ENCODE results near the gene MYZAP.

The MYZAP gene

DNA sequence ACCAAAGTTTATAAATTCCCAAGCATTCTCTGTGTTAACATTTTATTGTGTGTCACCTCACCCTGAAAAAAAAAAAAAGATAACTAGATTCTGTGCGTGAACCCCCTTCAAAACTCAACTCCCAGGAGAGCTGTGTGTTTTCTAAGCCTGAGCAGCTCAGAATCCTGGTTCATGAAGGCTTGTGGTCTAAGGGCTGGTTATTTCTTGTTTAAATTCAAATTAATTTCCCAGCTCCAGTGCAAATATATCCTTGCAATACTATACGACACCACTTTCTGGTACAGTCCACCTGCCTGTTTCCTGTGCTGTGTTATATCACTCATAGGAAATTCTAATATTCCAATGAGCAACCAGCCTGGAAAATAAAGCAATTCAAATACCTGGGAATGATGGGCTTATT lies 23.4 kb upstream of the MYZAP start:
- in situ Hi-C loops (cut with MboI; ENCODE audit: low sequenced_read_pairs), result loop anchor here (10.0 kb wide), 1 partner anchor 167 kb away; no protein-coding TSS in a partner anchor
- no peak for DNase-seq (ENCODE audit: low spot score in 2 of 2)
- Histone ChIP-seq H3K4me1 (no peaks in the 10 kb centered on the region; the same call in 1 of the 2 replicates), H3K27me3 (ENCODE audit: low read depth) (no peaks in the 10 kb centered on the region), H3K36me3 (replicated peaks) (no peaks in the 10 kb centered on the region), H3K9me3 (no peaks in the 10 kb centered on the region), H3K4me3 (no peak overlapping the region)

DNA sequence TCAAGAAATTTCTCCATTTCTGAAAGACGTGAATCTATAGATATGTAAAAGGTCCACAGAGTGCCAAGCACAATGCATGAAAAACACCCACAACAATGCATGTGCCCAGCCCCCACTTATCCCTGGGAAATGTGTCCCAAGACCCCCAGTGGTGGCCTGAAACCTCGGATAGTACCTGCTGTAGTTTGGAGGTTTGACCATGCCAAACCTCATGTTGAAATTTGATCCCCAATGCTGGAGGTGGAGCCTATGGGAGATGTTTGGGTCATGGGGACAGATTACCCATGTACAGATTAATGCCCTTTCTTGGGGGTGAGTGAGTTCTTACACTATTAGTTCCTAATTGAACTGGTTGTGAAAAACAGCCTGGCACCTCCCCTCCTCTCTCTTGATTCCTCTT lies 21.4 kb upstream of the MYZAP start:
- no peaks in the 10 kb centered on the region for H3K9me3 ChIP-seq
- H3K4me3 ChIP-seq, result no peak overlapping the region
- no peaks in the 10 kb centered on the region; the same call in 1 of the 2 replicates for H3K4me1 ChIP-seq
- no peaks in the 10 kb centered on the region for H3K27me3 ChIP-seq (ENCODE audit: low read depth)
- in situ Hi-C loops (cut with MboI; ENCODE audit: low sequenced_read_pairs), result no loop called here
- no peak for DNase-seq (ENCODE audit: low spot score in 2 of 2)
- no peaks in the 10 kb centered on the region for H3K36me3 ChIP-seq (replicated peaks)

DNA sequence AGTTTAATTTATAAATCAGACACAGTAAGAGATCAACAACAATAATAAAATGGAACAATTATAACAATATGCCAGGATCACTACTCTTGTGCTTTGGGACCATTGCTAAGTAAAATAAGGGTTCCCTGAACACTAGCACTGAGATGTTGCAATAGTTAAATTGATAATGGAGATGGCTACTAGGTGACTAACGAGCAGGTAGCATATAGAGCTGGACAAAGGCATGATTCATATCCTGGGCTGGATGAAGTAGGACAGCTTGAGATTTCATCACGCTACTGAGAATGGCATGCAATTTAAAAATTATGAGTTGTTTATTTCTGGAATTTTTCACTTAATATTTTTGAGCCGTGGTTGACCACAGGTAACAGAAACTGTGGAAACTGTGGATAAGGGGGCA lies 20.7 kb upstream of the MYZAP start:
- in situ Hi-C loops (cut with MboI; ENCODE audit: low sequenced_read_pairs), result no loop called here
- Histone ChIP-seq H3K4me3 (no peak overlapping the region), H3K9me3 (no peaks in the 10 kb centered on the region), H3K27me3 (ENCODE audit: low read depth) (no peaks in the 10 kb centered on the region), H3K4me1 (no peaks in the 10 kb centered on the region; the same call in 1 of the 2 replicates), H3K36me3 (replicated peaks) (no peaks in the 10 kb centered on the region)
- DNase-seq (ENCODE audit: low spot score in 2 of 2), result no peak

DNA sequence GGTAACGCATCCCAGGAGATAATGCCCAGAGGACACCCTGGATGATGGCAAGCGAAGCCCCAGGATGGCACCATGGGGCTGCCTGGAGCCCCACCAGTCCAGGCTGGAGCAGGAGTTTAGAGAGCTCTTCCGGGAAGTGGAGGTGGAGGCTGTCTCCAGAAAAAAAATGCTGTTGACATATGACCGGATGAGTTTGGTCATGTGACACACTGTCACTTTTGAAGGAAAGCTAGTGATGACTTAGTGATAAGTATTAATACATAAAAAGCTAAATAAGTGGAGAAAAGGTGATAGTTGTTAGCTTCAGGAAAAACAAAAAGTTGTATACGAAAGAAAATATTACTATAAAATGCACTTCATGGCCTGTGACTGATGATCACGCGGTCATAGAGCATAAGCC lies 20.0 kb upstream of the MYZAP start:
- H3K4me3 ChIP-seq, result no peak overlapping the region
- no peaks in the 10 kb centered on the region for H3K36me3 ChIP-seq (replicated peaks)
- in situ Hi-C loops (cut with MboI; ENCODE audit: low sequenced_read_pairs), result no loop called here

DNA sequence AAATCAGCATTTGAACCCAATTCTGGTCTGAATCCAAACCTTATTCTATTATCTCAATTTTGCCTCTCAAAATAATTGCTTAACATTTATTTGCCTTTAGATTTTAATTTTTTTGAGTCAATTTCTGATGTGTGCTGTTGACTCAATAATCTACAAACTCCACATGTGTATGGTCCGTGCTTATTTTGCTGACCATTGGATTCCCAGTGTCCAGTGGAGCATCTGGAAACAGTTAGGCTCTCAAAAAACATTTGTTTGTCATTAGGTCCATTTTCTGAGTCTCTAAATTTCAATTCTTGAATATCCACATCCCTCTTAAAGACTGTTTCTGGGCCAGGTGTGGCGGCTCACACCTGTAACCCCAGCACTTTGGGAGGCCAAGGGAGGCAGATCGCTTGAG lies 19.2 kb upstream of the MYZAP start:
- no peak for DNase-seq (ENCODE audit: low spot score in 2 of 2)
- in situ Hi-C loops (cut with MboI; ENCODE audit: low sequenced_read_pairs), result no loop called here
- H3K4me1 ChIP-seq, result no peaks in the 10 kb centered on the region
- H3K36me3 ChIP-seq (replicated peaks), result no peaks in the 10 kb centered on the region
- H3K9me3 ChIP-seq, result no peaks in the 10 kb centered on the region
- no peak overlapping the region for H3K4me3 ChIP-seq
- H3K27me3 ChIP-seq (ENCODE audit: low read depth), result no peaks in the 10 kb centered on the region; the same call in 1 of the 2 replicates

More for the DNA sequence above, 20.0 kb upstream of the MYZAP start:
- no peaks in the 10 kb centered on the region for H3K27me3 ChIP-seq (ENCODE audit: low read depth)
- no peaks in the 10 kb centered on the region for H3K9me3 ChIP-seq
- no peaks in the 10 kb centered on the region for H3K4me1 ChIP-seq
- no peak for DNase-seq (ENCODE audit: low spot score in 2 of 2)

DNA sequence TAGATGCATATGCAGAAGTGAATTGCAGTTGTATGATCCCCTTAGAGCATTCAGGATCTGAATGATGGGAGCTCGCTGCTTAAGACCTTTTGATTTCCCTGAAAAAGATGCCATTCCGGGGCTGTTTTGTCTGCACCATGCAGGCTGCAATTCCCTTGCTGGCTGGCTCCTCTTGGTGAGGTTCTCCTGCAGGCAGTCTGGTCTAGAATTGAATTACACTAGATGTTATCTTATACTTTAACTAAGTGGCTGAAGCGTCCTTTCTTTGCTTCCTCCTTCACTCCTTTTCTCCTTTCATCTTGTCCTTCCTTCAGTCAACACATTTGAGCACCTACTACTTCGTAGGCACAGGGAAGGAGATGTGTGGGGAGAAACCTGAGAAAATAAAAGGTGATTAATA lies 18.6 kb upstream of the MYZAP start:
- DNase-seq (ENCODE audit: low spot score in 2 of 2), result no peak
- H3K27me3 ChIP-seq (ENCODE audit: low read depth), result peaks cover under 1% of the 10 kb centered on the region; the same call in 1 of the 2 replicates
- in situ Hi-C loops (cut with MboI; ENCODE audit: low sequenced_read_pairs), result no loop called here
- H3K4me1 ChIP-seq, result no peaks in the 10 kb centered on the region
- H3K36me3 ChIP-seq (replicated peaks), result no peaks in the 10 kb centered on the region
- no peak overlapping the region for H3K4me3 ChIP-seq
- no peaks in the 10 kb centered on the region for H3K9me3 ChIP-seq

DNA sequence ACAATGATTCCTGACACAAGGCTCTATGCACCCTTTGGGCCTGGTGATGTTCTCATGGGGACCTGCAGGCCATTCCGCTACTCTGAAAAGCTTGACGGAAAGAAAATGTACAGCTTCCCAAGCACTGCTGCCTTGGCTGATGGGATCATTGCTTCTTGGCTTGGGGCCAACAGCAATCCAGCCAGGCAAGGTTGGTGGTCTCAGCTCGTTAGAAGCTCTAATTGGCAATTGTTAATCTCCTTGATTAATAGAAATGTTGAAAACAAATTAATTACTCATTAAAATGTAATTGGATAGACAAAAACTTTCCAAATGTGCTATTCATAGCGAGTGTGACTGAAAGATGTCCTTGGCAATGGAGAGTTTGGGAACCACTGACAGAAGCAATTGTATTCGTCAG lies 16.3 kb upstream of the MYZAP start:
- in situ Hi-C loops (cut with MboI; ENCODE audit: low sequenced_read_pairs), result no loop called here
- no peaks in the 10 kb centered on the region for H3K36me3 ChIP-seq (replicated peaks)
- DNase-seq (ENCODE audit: low spot score in 2 of 2), result no peak
- H3K4me1 ChIP-seq, result no peaks in the 10 kb centered on the region
- no peak overlapping the region for H3K4me3 ChIP-seq
- H3K27me3 ChIP-seq (ENCODE audit: low read depth), result peaks cover 3% of the 10 kb centered on the region; the same call in 1 of the 2 replicates
- H3K9me3 ChIP-seq, result no peaks in the 10 kb centered on the region

DNA sequence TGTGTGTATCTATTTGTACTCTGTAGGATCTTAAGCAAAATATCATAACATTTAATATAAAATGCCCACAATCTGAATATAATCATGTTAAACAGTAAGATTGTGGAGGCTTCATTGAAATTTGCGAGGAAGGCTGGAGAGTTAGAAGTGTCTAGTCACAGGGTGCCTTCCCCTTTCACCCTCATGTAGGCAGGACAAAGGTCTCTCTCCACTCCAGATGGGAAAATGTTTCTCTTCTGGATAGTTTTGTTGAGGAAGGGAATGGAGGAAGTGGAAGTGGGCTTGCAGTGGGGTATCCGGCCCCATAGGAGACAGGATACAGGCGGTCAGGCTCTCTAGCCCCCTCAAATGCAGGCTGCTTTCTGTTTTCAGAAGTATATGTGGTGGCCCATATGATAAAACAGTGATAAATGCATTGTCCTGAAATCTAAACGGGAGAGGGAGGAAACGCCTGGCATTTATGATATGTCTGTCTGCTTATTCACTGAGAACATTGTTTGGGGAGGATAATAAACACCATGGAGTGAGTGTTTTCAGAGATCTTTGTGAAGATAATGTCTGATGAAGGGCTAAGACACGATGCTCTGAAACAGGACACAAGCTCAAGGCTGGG lies 13.3 kb upstream of the MYZAP start:
- no peak overlapping the region for H3K4me3 ChIP-seq
- no peak for DNase-seq (ENCODE audit: low spot score in 2 of 2)
- no peaks in the 10 kb centered on the region for H3K4me1 ChIP-seq
- peaks cover 11% of the 10 kb centered on the region for H3K9me3 ChIP-seq
- H3K36me3 ChIP-seq (replicated peaks), result no peaks in the 10 kb centered on the region
- H3K27me3 ChIP-seq (ENCODE audit: low read depth), result peaks cover 3% of the 10 kb centered on the region; the same call in 1 of the 2 replicates
- in situ Hi-C loops (cut with MboI; ENCODE audit: low sequenced_read_pairs), result no loop called here

DNA sequence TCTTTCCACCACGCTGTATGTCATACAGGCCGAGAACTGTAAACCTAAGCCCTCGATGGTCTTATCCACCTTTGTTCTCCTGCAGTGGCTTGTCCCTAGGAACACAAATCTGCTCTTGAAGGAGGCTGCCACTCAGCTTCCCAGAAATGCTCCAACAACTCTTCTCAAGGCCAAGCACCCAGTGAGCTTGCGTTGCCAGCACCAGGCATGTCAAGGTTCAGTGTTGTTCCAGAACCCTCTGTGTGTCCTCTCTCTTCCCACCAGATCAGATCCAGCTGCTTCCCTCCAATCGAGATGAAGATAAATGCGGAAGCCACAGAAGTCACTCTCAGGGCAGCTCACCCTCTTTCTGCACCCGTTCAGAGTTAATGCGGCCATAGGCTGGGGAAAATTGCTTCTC lies 11.3 kb upstream of the MYZAP start:
- Histone ChIP-seq H3K36me3 (replicated peaks) (no peaks in the 10 kb centered on the region), H3K4me3 (no peak overlapping the region), H3K9me3 (peaks cover 11% of the 10 kb centered on the region), H3K4me1 (no peaks in the 10 kb centered on the region), H3K27me3 (ENCODE audit: low read depth) (peaks cover 3% of the 10 kb centered on the region; the same call in 1 of the 2 replicates)
- DNase-seq (ENCODE audit: low spot score in 2 of 2), result no peak
- in situ Hi-C loops (cut with MboI; ENCODE audit: low sequenced_read_pairs), result no loop called here

DNA sequence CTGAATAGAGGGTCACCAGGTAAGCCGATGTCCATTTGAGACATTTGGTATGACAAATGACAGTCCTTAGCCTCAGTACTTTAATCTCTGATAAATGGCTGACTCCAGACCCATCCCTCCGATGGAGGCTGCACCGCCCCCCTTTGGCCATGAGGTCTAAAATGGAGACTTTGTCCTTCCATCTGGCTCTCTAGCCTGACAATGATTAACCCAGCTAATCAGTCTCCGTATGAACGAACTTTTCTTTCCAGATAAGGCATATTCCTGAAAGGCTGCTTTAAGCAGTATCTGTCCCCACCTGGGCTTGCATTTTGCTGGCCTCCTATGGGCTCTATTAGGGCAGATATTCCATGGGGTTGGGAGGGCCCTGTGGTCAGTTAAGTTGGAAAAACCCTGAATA lies 10.8 kb upstream of the MYZAP start:
- H3K4me1 ChIP-seq, result no peaks in the 10 kb centered on the region
- in situ Hi-C loops (cut with MboI; ENCODE audit: low sequenced_read_pairs), result no loop called here

DNA sequence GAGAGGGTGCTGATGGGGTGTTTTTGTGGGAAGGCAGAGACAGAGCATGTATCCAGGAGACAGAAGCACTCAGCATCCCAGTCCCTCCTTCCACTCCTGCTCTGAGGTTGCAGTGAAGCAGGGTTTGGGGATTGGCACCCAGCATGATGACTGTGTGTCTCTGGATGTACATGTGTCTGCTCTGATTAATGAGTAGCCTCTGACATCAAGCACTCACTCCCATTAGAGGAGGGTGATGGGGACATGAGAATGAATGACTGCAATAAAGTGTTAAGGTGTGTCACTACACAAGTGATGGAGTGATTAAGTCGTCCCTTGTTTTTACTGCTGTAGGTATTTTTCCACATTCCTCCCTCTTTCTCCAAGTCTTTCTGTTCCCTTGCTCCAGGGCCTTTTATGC lies 9.6 kb upstream of the MYZAP start:
- Histone ChIP-seq H3K27me3 (ENCODE audit: low read depth) (peaks cover 3% of the 10 kb centered on the region; the same call in 1 of the 2 replicates), H3K4me3 (no peak overlapping the region), H3K9me3 (peaks cover 11% of the 10 kb centered on the region), H3K4me1 (no peaks in the 10 kb centered on the region), H3K36me3 (replicated peaks) (no peaks in the 10 kb centered on the region)
- in situ Hi-C loops (cut with MboI; ENCODE audit: low sequenced_read_pairs), result no loop called here
- no peak for DNase-seq (ENCODE audit: low spot score in 2 of 2)

More for the DNA sequence above, 10.8 kb upstream of the MYZAP start:
- peaks cover 11% of the 10 kb centered on the region for H3K9me3 ChIP-seq
- peaks cover 3% of the 10 kb centered on the region; the same call in 1 of the 2 replicates for H3K27me3 ChIP-seq (ENCODE audit: low read depth)
- no peaks in the 10 kb centered on the region for H3K36me3 ChIP-seq (replicated peaks)
- no peak for DNase-seq (ENCODE audit: low spot score in 2 of 2)
- H3K4me3 ChIP-seq, result no peak overlapping the region

DNA sequence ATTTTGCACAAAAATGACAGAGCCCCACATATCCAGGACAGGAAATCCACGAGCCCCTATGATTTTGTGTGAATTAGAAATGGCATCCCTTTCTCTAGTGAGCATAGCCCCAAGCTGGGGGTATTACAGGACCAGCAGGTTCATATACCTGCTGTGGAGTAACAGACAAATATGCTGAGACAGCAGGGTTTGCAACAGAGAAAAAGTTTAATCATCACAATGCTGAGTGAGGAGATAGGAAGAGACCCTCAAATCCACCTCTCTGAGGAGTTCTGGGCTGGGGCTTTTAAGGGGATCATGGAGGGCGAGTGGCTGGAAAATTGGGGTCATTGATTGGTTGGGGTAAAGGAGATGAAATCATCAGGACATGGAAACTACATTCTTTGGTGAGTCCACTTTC lies 8.4 kb upstream of the MYZAP start:
- H3K27me3 ChIP-seq (ENCODE audit: low read depth), result peaks cover 1% of the 10 kb centered on the region; the same call in 1 of the 2 replicates
- H3K36me3 ChIP-seq (replicated peaks), result no peaks in the 10 kb centered on the region
- in situ Hi-C loops (cut with MboI; ENCODE audit: low sequenced_read_pairs), result no loop called here
- no peak overlapping the region for H3K4me3 ChIP-seq
- peaks cover 11% of the 10 kb centered on the region for H3K9me3 ChIP-seq
- no peak for DNase-seq (ENCODE audit: low spot score in 2 of 2)
- no peaks in the 10 kb centered on the region for H3K4me1 ChIP-seq

DNA sequence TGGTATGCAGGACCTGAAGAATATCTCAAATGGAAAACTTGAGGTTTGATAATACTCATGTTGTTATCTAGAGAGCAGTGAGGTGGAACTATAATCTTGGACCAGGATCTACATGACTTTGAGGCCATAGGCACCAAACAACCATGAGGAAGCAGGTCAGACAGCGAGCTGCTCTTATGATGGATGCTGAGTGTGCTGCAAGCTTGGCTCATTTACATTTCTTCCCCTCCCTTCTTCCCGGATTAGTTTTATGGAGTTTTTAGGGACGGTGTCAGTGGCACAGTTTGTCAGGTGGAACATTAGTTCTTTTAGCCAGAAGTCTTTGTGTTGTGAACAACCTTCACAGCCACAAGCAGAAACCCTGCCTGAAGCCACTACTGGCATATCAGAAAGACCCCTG lies 8.0 kb upstream of the MYZAP start:
- no peaks in the 10 kb centered on the region for H3K4me1 ChIP-seq
- H3K27me3 ChIP-seq (ENCODE audit: low read depth), result no peaks in the 10 kb centered on the region
- no peak for DNase-seq (ENCODE audit: low spot score in 2 of 2)
- in situ Hi-C loops (cut with MboI; ENCODE audit: low sequenced_read_pairs), result no loop called here
- no peak overlapping the region for H3K4me3 ChIP-seq
- no peaks in the 10 kb centered on the region for H3K36me3 ChIP-seq (replicated peaks)
- H3K9me3 ChIP-seq, result peaks cover 11% of the 10 kb centered on the region

DNA sequence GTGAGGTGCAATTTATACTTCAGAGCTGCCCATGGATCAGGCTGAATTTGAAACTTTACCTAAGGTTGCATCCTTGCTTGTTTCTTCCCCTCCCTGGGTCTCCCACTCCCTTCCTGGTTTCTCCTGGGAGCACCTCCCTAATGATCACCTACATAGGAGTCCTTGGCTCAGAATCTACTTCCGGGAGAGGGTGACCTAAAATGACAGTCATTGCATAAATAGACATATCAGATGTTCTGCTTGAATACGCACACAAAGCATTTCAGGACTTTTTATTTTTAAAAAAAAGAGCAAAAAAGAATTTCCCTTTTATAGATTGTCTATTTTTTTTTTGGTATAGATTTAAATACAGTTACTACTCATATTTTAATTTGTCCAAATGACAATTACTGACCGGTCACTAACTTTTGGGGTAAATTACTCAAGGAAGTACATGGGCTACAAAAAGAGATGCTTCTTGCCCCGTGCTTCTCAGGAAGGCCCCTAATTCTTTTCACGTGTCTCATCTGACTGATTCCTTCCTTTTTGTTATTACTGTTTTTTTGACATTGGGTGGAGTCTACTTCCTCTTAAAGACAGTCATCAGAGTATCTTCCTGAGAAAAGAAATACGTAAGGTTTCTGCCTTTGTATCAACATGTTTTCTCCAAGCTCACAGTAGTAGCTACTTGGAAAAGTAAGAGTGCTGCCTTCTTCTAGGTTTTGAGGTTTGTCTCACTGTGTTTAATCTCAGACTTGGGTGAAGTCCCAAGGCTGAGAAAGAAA lies 4.9 kb upstream of the MYZAP start:
- no peaks in the 10 kb centered on the region for H3K4me1 ChIP-seq
- H3K36me3 ChIP-seq (replicated peaks), result no peaks in the 10 kb centered on the region
- DNase-seq (ENCODE audit: low spot score in 2 of 2), result no peak
- no peak overlapping the region for H3K4me3 ChIP-seq
- no peaks in the 10 kb centered on the region for H3K27me3 ChIP-seq (ENCODE audit: low read depth)
- H3K9me3 ChIP-seq, result peaks cover 11% of the 10 kb centered on the region
- in situ Hi-C loops (cut with MboI; ENCODE audit: low sequenced_read_pairs), result no loop called here

Measured in HAP-1 (cell line).